NCI-H2196 (cell line): ENCODE data around the gene GPC3.
"Not testable (repeated sequence)": the region's sequence is repeated elsewhere in the genome, so short reads cannot be mapped to it uniquely, and the experiment has no call there.

Experiments used
- DNase-seq: peaks from one replicate; lab custom pipeline; 2025; ENCODE audit not compliant: unreplicated experiment; lab: John Stamatoyannopoulos, UW

The GPC3 gene

GRCh38 chrX:133655275-133656265 is 329.8 kb downstream of the GPC3 start:
- DNase-seq: no peak

GRCh38 chrX:133654811-133655210 is 330.6 kb downstream of the GPC3 start:
- DNase-seq: no peak

DNA sequence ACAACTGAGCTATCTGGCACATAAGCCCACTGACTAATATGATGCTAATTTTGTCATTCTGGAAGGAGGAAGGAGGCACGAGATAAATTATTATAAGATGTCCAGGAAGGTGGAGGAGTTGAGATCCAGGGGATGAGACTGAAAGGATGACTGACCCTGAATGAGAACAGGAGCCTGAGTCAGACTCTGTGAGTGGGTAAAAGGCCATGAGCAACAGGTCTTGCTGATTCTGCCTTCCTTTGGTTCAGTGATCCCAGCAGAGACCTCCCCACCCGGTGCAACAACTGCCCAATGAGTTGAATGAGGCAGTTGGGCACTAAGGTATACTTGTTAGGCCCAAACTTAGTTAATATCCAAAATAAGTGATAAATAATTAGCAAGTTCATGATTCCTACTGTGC is 332.0 kb downstream of the GPC3 start:
- no peak for DNase-seq

GRCh38 chrX:133652185-133652584 is 333.2 kb downstream of the GPC3 start:
- no peak for DNase-seq

DNA sequence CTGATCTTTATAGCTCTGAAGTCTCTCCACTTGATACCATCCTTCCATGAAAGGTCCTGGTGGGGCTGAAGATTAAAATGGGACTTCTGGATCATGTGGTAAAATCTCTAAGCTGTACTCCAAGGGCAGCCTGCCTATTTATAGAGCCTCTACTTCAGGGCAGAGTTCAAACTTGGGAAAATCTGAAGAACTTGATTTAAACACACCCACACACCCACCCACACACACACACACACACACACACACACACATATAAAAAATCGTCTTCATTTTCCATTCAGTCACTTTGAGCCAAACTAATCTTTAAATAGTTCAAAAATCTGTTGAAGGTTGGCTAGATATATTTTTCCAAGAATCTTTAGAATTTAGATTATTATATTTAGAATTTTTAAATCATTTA is 335.2 kb downstream of the GPC3 start:
- DNase-seq: no peak

- no peak for DNase-seq
These were observed 335.7 kb downstream of the GPC3 start for GRCh38 chrX:133649651-133650050.

DNA sequence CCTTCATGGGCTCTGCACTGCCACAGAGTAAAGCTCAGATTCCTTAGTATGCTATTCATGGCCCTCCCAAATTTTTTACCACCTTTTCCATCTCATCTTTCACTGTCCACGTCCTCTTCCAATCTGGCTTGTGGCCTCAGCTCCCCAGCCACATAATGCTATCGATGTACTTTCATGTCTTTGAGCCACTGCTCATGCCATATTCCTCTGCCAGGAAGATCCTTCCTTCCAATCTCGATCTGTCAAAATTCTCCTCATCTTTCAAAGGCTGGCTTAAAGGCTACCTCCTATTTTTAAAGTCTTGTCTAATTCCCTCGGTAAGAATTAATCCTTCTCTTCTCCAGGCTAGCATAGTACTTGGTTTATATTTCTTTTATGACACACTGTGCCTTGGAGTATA is 336.8 kb downstream of the GPC3 start:
- DNase-seq: no peak

DNA sequence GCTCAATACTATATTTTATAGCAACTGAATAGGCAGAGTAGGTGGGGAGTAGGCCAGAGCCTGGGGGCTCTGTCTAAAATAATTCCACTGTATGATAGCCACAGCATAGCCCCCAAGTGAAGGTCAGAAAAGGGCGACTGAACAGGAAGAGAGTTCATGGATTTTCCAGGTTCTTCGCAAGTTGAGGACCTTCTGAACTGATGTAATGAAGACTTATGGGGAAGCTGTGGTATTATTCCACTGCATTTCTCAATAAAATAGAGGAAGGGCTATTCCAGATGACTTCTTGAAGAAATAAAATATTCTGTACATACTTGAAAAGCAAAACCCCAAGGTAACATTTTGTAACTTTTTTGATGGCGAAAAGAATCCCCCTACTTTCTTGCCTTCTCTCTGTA is 338.7 kb downstream of the GPC3 start:
- no peak for DNase-seq

DNA sequence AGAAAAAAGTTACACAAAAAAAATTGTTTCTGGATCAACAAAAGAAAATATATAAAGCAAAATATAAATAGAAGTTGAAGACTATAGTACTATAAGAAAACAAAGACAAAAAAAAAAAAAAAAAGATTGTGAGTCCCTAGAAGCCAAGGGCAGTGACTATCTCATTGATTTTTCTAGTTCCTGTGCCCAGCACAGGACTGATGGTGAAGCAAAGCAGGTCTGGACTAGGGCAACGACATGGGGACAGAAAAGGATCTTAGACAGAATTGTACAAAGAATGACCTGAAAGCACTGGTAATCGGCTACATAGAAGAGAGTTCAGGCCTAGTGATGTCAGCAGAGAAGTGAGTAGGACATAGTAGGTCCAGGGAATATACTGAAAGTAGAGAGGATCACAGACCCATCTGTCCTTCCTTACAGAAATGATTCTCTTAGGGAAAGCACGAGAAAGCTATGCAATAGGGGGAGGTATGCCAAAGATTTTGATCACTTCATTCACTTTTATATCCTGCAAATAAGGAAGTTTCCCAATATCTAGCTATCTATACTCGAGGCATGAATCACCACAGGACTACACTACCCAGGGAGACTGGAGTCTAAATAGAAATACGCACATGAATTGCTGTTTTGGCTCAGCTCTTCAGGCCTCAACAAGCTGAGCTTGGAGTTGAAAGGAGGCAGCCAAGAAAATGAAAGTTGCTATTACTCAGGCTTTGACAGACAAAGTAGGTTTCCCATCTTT is 339.2 kb downstream of the GPC3 start:
- no peak for DNase-seq

GRCh38 chrX:133645256-133645655 is 340.1 kb downstream of the GPC3 start:
- no peak for DNase-seq

- DNase-seq: no peak
These were observed 345.0 kb downstream of the GPC3 start for GRCh38 chrX:133640161-133641015.

GRCh38 chrX:133639726-133640125 is 345.7 kb downstream of the GPC3 start:
- DNase-seq: no peak

GRCh38 chrX:133638285-133638684 is 347.1 kb downstream of the GPC3 start:
- DNase-seq: no peak

- DNase-seq: no peak
These were observed 347.6 kb downstream of the GPC3 start for GRCh38 chrX:133637765-133638164.

GRCh38 chrX:133636009-133636408 is 349.4 kb downstream of the GPC3 start:
- DNase-seq: no peak

GRCh38 chrX:133634416-133634815 is 351.0 kb downstream of the GPC3 start:
- no peak for DNase-seq

DNA sequence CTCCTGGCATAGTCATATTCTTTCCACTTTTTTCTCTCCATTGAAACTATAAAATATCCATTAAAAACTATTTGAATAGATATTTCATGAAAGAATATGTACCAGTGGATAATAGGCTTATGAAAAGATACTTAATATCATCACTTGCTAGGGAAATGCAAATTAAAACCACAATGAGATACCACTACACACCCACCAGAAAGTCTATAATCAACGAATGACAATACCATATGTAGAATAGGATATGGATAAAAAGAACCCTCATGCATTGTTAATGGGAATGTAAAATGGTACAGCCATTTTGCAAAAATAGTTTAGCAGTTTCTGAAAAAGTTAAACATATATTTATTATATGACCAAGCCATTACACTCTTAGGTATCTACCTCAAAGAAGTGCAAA is 351.4 kb downstream of the GPC3 start:
- no peak for DNase-seq

DNA sequence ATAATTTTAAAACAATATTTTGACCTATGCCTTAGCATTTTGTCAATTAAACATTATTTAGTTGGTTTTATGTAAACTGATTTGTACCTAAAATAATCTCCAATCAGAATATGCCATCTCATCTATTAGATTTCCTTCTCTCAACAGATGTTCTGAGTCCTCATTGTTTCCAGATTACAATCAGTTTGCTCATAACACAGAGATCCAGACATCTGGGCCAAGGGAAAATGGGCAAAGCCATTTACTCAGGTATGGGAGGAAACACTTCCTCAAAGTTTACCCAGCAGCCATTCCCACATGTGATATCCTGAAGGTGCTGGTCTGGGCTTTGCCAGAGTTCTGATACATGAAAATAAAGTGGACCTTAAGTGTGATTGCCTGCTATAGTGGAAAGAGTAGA is 352.2 kb downstream of the GPC3 start:
- no peak for DNase-seq

GRCh38 chrX:133630362-133630761 is 355.0 kb downstream of the GPC3 start:
- no peak for DNase-seq

GRCh38 chrX:133627673-133628072 is 357.7 kb downstream of the GPC3 start:
- no peak for DNase-seq

GRCh38 chrX:133621384-133621783 is 364.0 kb downstream of the GPC3 start:
- DNase-seq: not testable (repeated sequence)
